Measurements from ENCODE around the gene PSMB7. TPM values are rescaled to one million over a fixed set of nuclear protein-coding genes. Genes with fewer than 3 reads are reported as not detected.

Gene PSMB7
- polyA plus RNA-seq, 1 donor: 201 TPM

- DNase-seq: no peak
These were observed 3.0 kb downstream of the PSMB7 start for GRCh38 chr9:124412228-124412575.

DNA sequence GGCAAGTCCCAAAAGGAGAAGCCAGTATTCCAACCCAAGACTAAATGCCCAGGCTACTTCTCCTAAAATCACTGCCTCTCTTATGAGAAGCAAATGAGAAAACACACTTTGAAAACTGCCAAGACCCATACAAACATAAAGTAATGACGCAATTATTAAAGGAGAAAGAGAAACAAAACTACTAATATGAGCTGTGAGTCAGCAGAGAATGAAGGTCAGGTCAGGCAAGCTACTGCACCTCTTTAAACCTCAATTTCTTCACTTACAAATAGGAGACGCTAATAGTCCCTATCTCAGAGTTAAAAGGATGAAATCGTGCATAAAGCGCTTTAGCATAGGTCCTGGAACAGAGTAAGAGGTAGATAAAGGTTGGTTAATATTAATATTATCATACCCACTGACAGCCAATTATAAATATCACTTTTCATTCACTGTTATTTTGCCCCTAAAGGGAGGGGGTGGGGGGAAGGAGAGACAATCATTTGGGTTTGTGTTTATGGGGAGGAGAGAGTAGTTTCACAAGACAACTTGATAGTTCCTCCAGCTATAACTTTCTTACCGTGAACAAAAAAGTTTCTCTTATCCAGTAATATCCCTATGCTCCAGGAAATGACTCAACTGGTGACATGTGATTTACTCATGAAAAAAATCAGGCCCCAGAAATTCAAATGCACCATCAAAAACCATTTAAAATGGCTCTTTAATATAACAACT is 3.6 kb downstream of the PSMB7 start:
- no peak for DNase-seq

DNA sequence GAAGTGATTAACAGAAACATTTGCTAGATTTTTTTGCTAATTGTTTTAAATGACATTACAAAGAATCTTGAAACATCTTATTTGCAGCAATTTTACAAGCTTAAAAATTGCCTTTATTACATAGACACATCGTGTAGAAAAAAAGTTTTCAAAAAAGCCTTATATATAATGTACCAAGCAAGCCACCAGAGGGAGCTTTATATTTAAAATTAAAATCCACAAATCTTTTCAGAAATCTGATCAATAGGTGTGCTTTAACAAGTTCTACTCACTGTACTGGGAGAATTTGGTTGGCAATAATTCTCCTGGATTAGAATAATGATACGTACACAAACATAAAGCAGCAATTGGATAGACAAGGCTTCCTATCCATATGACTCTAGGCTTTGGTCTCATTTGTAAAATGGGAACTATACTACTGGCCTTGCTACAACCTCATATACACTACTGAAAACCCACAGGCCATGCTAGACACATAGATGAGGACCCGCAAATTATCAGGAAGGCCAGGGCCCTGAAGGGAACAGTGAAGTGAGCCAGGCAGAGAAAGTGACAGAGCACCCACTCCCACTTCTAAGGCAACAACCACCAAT is 4.8 kb downstream of the PSMB7 start:
- DNase-seq: no peak

- DNase-seq: no peak
These were observed 5.8 kb downstream of the PSMB7 start for GRCh38 chr9:124409410-124409809.

- DNase-seq: no peak
These were observed 12.0 kb downstream of the PSMB7 start for GRCh38 chr9:124403246-124403645.

DNA sequence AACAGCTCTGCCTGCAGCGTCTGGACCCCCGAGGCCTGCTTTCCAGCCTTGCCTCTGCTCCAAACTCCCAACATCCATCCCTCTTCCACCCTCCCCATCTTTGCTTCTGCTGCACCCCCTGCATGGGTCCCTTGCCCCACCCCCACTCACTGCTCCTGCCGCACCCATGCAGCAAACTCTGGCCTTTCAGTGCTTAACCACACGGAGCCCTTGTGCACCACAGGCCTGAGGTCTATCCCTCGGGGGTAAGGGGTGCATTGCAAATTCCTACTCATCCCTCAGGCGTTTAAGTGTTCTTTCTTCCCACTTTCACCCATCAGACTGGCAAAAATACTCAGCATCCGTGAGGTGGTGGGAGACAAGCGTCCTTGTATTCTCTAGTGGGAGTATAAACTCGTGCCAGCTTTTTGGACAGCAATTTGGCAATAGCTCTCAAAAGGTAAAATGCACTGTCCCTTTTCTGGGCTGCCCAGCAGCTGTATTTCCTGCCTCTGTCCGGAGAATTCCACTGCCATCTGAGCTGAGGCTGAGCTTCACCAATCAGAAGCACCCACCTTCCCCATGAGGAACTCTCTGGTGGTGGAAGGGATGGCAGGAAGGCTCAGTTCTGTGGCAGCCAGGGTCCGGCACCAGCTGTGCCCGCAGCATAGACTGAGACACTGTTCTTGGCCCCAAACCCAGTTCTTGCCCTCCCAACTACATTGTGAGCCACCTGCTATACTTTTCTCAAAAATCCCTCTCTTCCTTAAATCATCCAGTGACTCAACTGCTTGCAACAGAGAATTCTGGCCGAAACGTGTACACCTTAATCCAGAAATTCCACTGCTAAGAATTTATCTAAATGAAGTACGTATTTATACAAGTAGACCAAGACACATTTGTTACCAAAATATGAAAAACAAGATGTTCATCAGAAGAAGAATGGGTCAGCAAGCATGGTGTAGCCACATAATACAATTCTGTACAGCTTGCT is 15.0 kb downstream of the PSMB7 start:
- DNase-seq: no peak

DNA sequence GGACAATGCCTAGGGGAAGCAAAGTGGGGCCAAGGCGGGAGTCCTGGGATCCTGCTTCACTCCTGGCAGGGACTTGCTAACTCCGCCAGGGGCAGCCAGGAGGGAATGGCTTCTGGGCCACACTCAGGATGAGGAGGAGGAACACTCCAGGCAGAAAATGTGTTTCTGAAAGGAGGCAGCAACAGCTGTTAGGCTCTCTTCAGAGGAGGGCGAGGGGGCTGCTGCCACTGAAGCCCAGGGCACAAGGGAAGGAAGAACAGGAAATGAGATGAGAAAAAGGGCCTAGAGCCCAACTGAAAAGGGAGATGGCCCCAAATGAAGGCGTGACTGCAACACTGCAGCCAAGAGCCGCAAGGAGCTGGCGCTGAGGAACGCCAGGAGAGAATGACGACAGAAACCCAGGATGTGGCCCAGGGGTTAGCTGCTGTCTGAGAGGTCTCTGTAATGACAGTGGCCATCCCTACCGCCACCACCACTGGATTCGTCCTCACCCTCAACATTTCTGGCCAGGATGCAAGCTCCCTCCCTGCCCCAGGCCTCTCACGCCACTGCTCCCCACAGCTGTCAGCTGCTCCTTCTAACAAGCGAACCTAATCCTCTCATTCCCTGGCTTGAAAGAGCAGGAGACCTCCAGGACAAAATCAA is 15.8 kb downstream of the PSMB7 start:
- no peak for DNase-seq

DNA sequence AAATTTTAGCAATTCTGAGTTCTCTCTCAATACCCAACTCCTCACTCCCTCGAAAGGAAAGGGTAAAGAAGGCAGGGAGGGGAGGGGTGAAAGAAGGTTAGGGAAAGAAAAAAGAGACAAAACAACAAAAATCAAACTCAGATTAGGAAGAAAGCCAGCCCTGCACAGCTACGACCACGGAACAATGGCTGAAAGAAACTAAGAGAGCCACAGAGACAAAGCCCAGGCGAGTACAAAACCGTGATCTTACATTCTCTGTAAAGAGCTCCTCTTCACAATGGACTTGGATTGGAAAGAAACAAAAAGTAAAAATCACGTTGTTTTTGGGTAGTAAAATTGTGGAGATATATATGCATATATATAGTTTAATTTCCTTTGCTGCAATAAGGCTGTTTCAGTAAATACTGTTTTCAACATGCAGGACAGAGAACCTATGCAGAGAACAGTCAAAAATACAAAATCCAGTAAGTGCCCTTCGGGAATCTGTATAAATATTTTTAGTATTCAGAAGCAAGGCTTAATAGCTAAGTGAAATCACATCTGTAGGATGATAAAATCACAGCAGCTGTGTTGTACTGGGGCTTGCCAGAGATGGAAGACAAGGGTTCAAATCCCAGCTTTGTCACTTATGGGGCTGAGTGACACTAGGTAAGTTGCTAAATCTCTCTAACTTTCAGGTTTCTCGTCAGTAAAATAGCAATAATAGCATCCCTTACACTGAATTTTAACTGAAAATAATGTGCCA is 16.9 kb downstream of the PSMB7 start:
- no peak for DNase-seq

DNA sequence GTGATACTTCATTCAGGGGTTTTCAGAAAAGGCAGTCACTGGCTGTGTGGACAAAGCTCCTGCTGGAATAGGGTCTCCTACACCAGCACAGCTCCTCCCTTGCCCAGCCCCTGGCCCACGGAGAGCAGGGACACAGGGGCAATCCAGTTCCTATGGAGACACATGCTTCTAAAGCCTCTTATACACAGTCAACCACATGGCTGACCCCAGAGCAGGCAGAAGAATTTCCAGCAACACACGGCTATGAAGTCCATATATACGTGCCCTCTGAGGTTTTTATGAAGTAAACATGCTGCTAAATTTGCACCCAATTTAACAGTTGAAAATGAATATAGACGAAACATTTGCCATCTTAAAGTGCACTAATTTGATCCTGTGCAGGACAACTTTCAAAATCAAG is 19.4 kb downstream of the PSMB7 start:
- DNase-seq: no peak

DNA sequence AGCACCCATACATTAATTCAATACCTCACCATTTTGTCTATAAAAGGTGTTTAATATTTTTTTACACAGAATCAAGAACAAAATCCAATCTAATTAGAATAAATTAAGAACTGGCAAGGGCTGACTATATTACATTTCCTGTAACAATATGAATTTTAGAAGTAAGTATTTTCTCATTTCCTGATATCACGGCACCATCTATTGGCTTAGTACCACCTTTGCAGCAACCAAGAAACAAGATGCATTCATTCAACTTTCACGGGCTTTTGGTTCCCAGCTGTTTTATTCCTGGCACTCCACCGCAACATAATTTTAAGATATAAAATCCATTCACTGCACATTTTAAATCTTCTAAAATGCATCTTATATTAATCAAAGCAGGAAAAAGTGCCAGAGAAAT is 20.6 kb downstream of the PSMB7 start:
- DNase-seq: no peak

- no peak for DNase-seq
These were observed 21.1 kb downstream of the PSMB7 start for GRCh38 chr9:124394167-124394566.

GRCh38 chr9:124392871-124393460 is 22.3 kb downstream of the PSMB7 start:
- DNase-seq: no peak

DNA sequence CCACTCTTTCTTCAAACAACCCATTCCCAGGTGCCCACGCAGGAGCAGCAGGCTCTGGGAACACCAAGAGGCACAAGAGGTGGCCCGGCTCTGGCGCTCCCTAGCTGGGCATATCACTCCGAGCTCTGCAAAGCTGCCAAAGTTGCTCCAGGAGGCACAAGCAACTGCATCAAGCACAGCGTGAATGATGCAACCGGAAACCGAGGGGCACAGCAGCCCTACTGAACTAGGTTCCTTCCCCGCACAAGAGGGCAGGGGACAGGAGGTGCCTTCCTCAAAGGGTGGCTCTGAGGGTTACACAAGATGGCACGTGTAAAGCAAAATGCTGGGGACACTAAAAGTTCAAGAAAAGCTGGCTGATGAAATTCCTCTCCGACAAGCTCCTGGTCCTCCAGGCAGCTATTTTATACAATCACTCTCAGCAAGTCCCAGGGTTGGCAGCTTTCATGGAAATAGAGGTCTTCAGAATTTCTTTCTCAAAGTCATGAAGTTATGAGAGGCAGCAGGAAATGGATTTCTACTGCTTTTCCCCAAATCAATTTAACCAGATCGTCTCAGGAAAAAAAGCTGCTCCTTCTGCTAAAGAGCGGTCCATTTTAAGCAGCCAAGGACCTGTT is 22.9 kb downstream of the PSMB7 start:
- DNase-seq: no peak

GRCh38 chr9:124390794-124391658 is 24.2 kb downstream of the PSMB7 start:
- no peak for DNase-seq

DNA sequence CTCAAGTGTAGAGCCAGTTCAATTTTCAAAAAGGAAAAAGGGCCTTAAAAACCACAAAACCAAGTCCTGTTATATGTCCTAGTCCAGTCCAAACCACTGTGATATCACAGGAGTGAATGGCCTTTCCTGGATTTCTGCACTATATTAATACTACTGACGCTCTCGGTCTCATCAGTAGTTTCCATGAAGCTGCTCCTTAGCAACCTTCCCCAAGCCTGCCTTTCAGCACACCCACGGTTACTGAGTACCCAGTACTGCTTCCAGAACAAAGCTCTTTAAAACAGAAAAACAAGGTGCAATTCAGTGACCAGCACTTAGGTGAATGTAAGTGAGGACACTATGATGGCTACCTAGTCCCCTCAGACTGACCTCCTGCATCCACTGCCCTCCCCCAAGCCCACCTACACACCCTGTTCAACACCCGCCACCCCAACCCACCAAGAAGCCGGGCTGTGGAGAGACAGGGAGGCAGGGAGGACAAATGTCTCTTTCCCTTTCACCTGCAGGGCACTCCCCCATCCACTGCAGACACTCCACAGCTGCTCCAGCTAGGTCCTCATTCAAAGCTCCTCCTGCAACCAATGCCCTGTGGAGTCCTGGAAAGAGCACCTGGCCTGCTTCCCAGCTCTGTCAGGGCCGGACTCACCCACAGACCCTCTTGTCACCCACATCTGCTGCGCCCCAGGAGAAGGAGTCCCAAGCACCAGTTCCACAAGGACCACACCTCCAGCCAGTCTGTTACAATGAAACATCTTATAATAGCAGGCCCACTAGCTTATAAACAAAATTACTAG is 25.9 kb downstream of the PSMB7 start:
- DNase-seq: no peak

GRCh38 chr9:124388275-124389048 is 26.8 kb downstream of the PSMB7 start:
- no peak for DNase-seq

DNA sequence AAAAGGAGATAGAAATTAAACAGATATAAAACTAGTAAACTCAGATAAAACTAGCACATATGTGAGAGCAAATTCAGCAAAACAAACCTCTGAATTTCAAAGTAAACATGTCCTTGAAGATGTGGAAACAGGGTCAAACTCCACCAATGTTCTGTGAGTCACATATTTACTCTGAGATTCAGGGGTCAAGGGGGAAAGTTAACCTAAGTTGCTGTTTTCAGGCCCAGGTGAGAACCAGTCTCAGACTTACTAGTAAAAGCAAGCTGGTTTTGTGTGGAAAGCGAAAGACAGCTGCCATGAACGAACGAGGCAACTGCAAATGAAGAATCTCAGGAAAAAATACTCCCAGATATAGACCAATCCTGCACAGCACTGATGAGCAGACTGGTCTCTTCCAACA is 29.0 kb downstream of the PSMB7 start:
- DNase-seq: no peak

DNA sequence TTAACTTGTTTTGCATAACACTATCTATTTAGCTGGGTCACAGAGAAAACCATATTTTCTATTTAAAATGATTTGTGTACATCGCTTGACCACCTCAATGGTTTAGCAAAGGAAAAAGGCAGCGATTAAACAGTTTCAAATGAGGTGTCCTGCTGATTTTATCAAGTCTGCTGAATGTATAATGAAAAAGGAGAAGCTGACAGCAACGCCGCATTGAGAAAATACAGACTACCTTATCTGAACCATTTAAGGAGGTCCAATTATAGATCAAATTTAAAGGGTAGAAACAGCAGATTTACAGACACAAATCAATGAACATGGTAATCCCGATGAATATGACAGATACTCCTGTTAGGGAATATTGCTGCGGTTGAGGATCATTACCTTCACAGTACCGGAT is 29.6 kb downstream of the PSMB7 start:
- no peak for DNase-seq
